Neural cell (in vitro differentiated cells): ENCODE data around the gene SELP. TPM values are rescaled to one million over a fixed set of nuclear protein-coding genes. Genes with fewer than 3 reads are reported as not detected.
"Not testable (repeated sequence)": the region's sequence is repeated elsewhere in the genome, so short reads cannot be mapped to it uniquely, and the experiment has no call there.

Experiments used
- H2AFZ ChIP-seq: fragments of 200-600, 300-800 bp; sonication (generic), shearing (Covaris generic); 2 replicates; pipeline ENCODE4 v1.6.0; 2014; ENCODE audit warnings: low read depth, mild to moderate bottlenecking, antibody characterized with exemption, low read length, moderate library complexity
- H3F3A ChIP-seq: fragments of 200-600 bp; shearing (Covaris generic); 2 replicates; pipeline ENCODE4 v1.6.1; 2016; ENCODE audit warnings: mild to moderate bottlenecking, moderate library complexity, mixed read lengths, antibody characterized with exemption, low read length; ENCODE audit not compliant: insufficient read depth, poor library complexity, severe bottlenecking
- H3K27ac ChIP-seq: fragments of 200-600, 300-800 bp; sonication (generic), shearing (Covaris generic); 2 replicates; pipeline ENCODE4 v1.5.1; 2014; ENCODE audit warnings: mild to moderate bottlenecking, low read length, moderate library complexity
- H3K27me3 ChIP-seq: fragments of 300-800, 200-600 bp; sonication (generic), shearing (Covaris generic); 2 replicates; pipeline ENCODE4 v1.6.0; 2014; ENCODE audit warnings: mild to moderate bottlenecking, low read depth, low read length, moderate library complexity; ENCODE audit not compliant: insufficient read depth
- H3K36me3 ChIP-seq: fragments of 300-800, 200-600 bp; sonication (generic), shearing (Covaris generic); 2 replicates; pipeline ENCODE4 v1.5.1; 2014; ENCODE audit warnings: mild to moderate bottlenecking, antibody characterized with exemption, low read length, moderate library complexity; ENCODE audit not compliant: insufficient read depth
- H3K4me2 ChIP-seq: fragments of 300-800, 200-600 bp; sonication (generic), shearing (Covaris generic); 2 replicates; pipeline ENCODE4 v1.6.0; 2014; ENCODE audit warnings: mild to moderate bottlenecking, low read length
- H3K4me3 ChIP-seq: fragments of 300-800, 200-600 bp; sonication (generic), shearing (Covaris generic); 2 replicates; pipeline ENCODE4 v1.5.1; 2014; ENCODE audit warnings: mild to moderate bottlenecking, low read length, moderate library complexity
- H3K79me2 ChIP-seq: fragments of 200-600 bp; shearing (Covaris generic); replicated peaks from 2 replicates; pipeline ENCODE4 v1.6.0; 2014; ENCODE audit warnings: mild to moderate bottlenecking, low read length, moderate library complexity; ENCODE audit not compliant: insufficient read depth
- H3K9ac ChIP-seq: fragments of 300-800, 200-600 bp; sonication (generic), shearing (Covaris generic); 2 replicates; pipeline ENCODE4 v1.6.1; 2016; ENCODE audit warnings: mild to moderate bottlenecking, low read length, mixed read lengths
- H3K9me2 ChIP-seq: fragments of 200-600 bp; shearing (Covaris generic); 2 replicates; pipeline ENCODE4 v1.6.1; 2016; ENCODE audit warnings: mild to moderate bottlenecking, low read length, mixed read lengths; ENCODE audit not compliant: insufficient read depth
- H3K9me3 ChIP-seq: fragments of 200-600, 300-800 bp; sonication (generic), shearing (Covaris generic); 2 replicates; pipeline ENCODE4 v1.6.1; 2016; ENCODE audit warnings: mild to moderate bottlenecking, mixed run types, low read length, moderate library complexity, mixed read lengths
- H4K20me1 ChIP-seq: fragments of 200-600 bp; shearing (Covaris generic); 2 replicates; pipeline ENCODE4 v1.6.1; 2016; ENCODE audit warnings: mild to moderate bottlenecking, mixed run types; ENCODE audit not compliant: insufficient read depth
- CTCF ChIP-seq: fragments of 450-650 bp; IDR thresholded peaks from 2 replicates; pipeline ENCODE4 v1.5.1; 2014; ENCODE audit warnings: antibody characterized with exemption, mild to moderate bottlenecking, moderate library complexity; ENCODE audit not compliant: poor library complexity, severe bottlenecking
- EP300 ChIP-seq: fragments of 450-650 bp; conservative IDR thresholded peaks from 2 replicates; pipeline ENCODE4 v1.6.1; 2014; ENCODE audit warnings: antibody characterized with exemption, mild to moderate bottlenecking, moderate library complexity; ENCODE audit not compliant: poor library complexity, severe bottlenecking
- EZH2 ChIP-seq: fragments of 200-600, 300-800 bp; shearing (Covaris generic), sonication (generic); IDR thresholded peaks from 2 replicates; pipeline ENCODE4 v1.6.1; 2014; ENCODE audit warnings: antibody characterized with exemption, low read length, borderline replicate concordance, mild to moderate bottlenecking; ENCODE audit not compliant: insufficient read depth, poor library complexity, severe bottlenecking
- MXI1 ChIP-seq: fragments of 450-650 bp; conservative IDR thresholded peaks from 2 replicates; pipeline ENCODE4 v1.6.1; 2014; ENCODE audit warnings: antibody characterized with exemption, mild to moderate bottlenecking; ENCODE audit not compliant: poor library complexity, severe bottlenecking
- POLR2AphosphoS5 ChIP-seq: IDR thresholded peaks from 2 replicates; pipeline ENCODE4 v1.6.1; 2012
- RAD21 ChIP-seq: fragments of 450-650 bp; conservative IDR thresholded peaks from 2 replicates; pipeline ENCODE4 v1.6.1; 2014; ENCODE audit warnings: antibody characterized with exemption, mild to moderate bottlenecking, moderate library complexity
- SMC3 ChIP-seq: fragments of 450-650 bp; conservative IDR thresholded peaks from 2 replicates; pipeline ENCODE4 v1.6.1; 2014; ENCODE audit warnings: antibody characterized with exemption, mild to moderate bottlenecking, moderate library complexity; ENCODE audit not compliant: poor library complexity
- TAF1 ChIP-seq: IDR thresholded peaks from 2 replicates; pipeline ENCODE4 v1.6.1; 2012; ENCODE audit warnings: low read depth
- polyA plus RNA-seq: library from polyadenylated mRNA; depleted of rRNA; stranded (reverse); fragments of >200 nt; gene quantifications from 2 replicates; pipeline ENCODE4 v1.2.3, GENCODE V29; 2014
- TF ChIP-seq, protein P1 (sequence below): IDR thresholded peaks from 2 replicates; pipeline ENCODE4 v1.6.1; 2012; ENCODE audit warnings: borderline replicate concordance

SELP gene
- polyA plus RNA-seq, 1 donor from 2014 or later = not detected

DNA sequence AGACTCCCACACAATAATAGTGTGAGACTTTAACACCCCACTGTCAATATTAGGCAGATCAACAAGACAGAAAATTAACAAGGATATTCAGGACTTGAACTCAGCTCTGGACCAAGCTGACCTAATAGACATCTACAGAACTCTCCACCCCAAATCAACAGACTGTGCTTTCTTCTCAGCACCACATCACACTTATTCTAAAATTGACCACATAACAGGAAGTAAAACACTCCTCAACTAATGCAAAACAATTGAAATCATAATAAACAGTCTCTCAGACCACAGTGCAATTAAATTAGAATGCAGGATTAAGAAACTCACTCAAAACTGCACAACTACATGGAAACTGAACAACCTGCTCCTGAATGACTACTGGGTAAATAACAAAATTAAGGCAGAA, 28.9 kb upstream of the SELP start:
- H3K9me3 ChIP-seq, H3K36me3 ChIP-seq, H3K79me2 ChIP-seq, H3K4me2 ChIP-seq, H3K27me3 ChIP-seq, H3K4me3 ChIP-seq, H3K27ac ChIP-seq, H3K9ac ChIP-seq, H4K20me1 ChIP-seq, H2AFZ ChIP-seq, H3F3A ChIP-seq, H3K9me2 ChIP-seq: not testable (repeated sequence)

GRCh38 chr1:169653873-169654272, 23.9 kb upstream of the SELP start:
- no peaks in the 10 kb centered on the region for H3K27me3 ChIP-seq
- H3K9me2 ChIP-seq = no peaks in the 10 kb centered on the region
- no peaks in the 10 kb centered on the region for H3K36me3 ChIP-seq
- TF ChIP-seq MXI1 (no peak), EP300 (no peak), POLR2AphosphoS5 (no peak), CTCF (no peak), EZH2 (no peak), RAD21 (no peak)
- TF ChIP-seq, protein P1, sequence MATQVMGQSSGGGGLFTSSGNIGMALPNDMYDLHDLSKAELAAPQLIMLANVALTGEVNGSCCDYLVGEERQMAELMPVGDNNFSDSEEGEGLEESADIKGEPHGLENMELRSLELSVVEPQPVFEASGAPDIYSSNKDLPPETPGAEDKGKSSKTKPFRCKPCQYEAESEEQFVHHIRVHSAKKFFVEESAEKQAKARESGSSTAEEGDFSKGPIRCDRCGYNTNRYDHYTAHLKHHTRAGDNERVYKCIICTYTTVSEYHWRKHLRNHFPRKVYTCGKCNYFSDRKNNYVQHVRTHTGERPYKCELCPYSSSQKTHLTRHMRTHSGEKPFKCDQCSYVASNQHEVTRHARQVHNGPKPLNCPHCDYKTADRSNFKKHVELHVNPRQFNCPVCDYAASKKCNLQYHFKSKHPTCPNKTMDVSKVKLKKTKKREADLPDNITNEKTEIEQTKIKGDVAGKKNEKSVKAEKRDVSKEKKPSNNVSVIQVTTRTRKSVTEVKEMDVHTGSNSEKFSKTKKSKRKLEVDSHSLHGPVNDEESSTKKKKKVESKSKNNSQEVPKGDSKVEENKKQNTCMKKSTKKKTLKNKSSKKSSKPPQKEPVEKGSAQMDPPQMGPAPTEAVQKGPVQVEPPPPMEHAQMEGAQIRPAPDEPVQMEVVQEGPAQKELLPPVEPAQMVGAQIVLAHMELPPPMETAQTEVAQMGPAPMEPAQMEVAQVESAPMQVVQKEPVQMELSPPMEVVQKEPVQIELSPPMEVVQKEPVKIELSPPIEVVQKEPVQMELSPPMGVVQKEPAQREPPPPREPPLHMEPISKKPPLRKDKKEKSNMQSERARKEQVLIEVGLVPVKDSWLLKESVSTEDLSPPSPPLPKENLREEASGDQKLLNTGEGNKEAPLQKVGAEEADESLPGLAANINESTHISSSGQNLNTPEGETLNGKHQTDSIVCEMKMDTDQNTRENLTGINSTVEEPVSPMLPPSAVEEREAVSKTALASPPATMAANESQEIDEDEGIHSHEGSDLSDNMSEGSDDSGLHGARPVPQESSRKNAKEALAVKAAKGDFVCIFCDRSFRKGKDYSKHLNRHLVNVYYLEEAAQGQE = no peak
- H3K9ac ChIP-seq = no peak overlapping the region
- no peak overlapping the region for H2AFZ ChIP-seq
- H3K4me2 ChIP-seq = no peak overlapping the region
- H4K20me1 ChIP-seq = no peaks in the 10 kb centered on the region
- H3K27ac ChIP-seq = no peak overlapping the region
- no peaks in the 10 kb centered on the region for H3F3A ChIP-seq
- H3K9me3 ChIP-seq = no peaks in the 10 kb centered on the region
- no peak overlapping the region for H3K4me3 ChIP-seq
- no peaks in the 10 kb centered on the region for H3K79me2 ChIP-seq

DNA sequence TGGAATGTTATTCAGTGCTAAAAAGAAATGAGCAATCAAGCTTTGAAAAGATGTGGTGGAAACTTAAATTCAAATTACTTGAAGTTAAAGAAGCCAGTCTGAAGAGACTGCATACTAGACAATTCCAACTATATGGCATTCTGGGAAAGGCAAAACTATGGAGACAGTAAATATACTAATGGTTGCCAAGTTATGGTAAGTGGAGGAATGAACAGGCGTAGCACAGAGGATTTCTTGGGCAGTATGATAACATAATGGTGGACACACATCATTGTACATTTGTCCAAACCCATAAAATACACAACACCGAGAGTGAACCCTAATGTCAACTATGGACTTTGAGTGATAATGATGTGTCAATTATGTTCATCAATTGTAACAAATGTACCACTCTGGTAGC, 21.1 kb upstream of the SELP start:
- Histone ChIP-seq H3K9ac (no peak overlapping the region), H3K4me2 (no peak overlapping the region), H3K36me3 (no peaks in the 10 kb centered on the region), H3K9me2 (no peaks in the 10 kb centered on the region), H3K4me3 (no peak overlapping the region), H3K79me2 (no peaks in the 10 kb centered on the region), H4K20me1 (no peaks in the 10 kb centered on the region), H3K27me3 (no peaks in the 10 kb centered on the region), H2AFZ (no peak overlapping the region), H3F3A (no peaks in the 10 kb centered on the region), H3K9me3 (no peaks in the 10 kb centered on the region), H3K27ac (no peak overlapping the region)
- no peak for TF ChIP-seq SMC3
- TF ChIP-seq CTCF = no peak
- TF ChIP-seq POLR2AphosphoS5 = no peak
- no peak for TF ChIP-seq MXI1
- no peak for TF ChIP-seq EZH2
- TF ChIP-seq RAD21 = no peak
- TF ChIP-seq EP300 = no peak
- TF ChIP-seq, protein P1 = no peak
- no peak for TF ChIP-seq TAF1
